ENCODE data around the gene DLEC1.

GRCh38 chr3:38120693-38121450 lies 81.9 kb downstream of the DLEC1 start:
- TF ChIP-seq CTCF (IDR thresholded peaks at IDR 0.05) (no peak), POLR2A (IDR thresholded peaks at IDR 0.05) (no peak)

Measured in lower leg skin (tissue), 3 donors.